ENCODE data around the gene CNTN6. TPM values are rescaled to one million over a fixed set of nuclear protein-coding genes. Genes with fewer than 3 reads are reported as not detected.

CNTN6 gene
- total and polyA plus RNA-seq, 2 experiments from 2014 or later = not detected

- TF ChIP-seq REST (IDR thresholded peaks at IDR 0.05; ENCODE audit: unreplicated experiment) (no peak), CTCF (conservative IDR thresholded peaks at IDR 0.05; ENCODE audit: low read depth in 2 of 2) (no peak), ZNF331 (CRISPR knock-in tag; IDR thresholded peaks at IDR 0.05; ENCODE audit: low read depth) (no peak), JUNB (IDR thresholded peaks at IDR 0.05; ENCODE audit: unreplicated experiment) (no peak), EZH2 (IDR thresholded peaks at IDR 0.05; ENCODE audit: low read depth, unreplicated experiment) (no peak), ZNF114 (CRISPR knock-in tag; IDR thresholded peaks at IDR 0.05) (no peak), CREB1 (CRISPR knock-in tag; IDR thresholded peaks at IDR 0.05; ENCODE audit: low read depth) (no peak)
Observed at GRCh38 chr3:1072041-1072440, 20.8 kb upstream of the CNTN6 start (continued).

DNA sequence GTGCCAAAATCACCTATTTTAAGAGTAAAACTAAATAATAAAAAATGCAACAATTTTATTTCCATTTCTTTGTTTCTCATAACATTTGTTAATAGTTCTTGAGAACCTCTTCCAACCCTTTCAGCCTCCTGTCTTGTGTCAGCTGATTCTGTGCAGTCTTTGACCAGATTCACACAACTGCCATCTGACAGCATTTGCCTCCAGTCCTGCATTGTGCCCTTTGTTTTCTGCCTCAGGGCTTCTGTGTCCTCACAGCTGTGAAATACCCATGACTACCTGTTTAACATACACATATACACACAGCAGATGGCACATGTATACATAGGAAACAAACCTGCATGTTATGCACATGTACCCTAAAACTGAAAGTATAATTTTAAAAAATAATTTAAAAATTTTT is 13.2 kb upstream of the CNTN6 start:
- TF ChIP-seq JUNB (IDR thresholded peaks at IDR 0.05; ENCODE audit: unreplicated experiment) = no peak
- no peak for TF ChIP-seq STAT1 (IDR thresholded peaks at IDR 0.05; ENCODE audit: unreplicated experiment)
- TF ChIP-seq CREB1 (CRISPR knock-in tag; IDR thresholded peaks at IDR 0.05; ENCODE audit: low read depth) = no peak
- no peak for TF ChIP-seq EZH2 (IDR thresholded peaks at IDR 0.05; ENCODE audit: low read depth, unreplicated experiment)
- no peak for TF ChIP-seq CTCF (conservative IDR thresholded peaks at IDR 0.05; ENCODE audit: low read depth in 2 of 2)
- no peak for TF ChIP-seq ZNF114 (CRISPR knock-in tag; IDR thresholded peaks at IDR 0.05)
- TF ChIP-seq NANOG (IDR thresholded peaks at IDR 0.05; ENCODE audit: borderline replicate concordance) = no peak
- TF ChIP-seq REST (IDR thresholded peaks at IDR 0.05; ENCODE audit: unreplicated experiment) = no peak
- TF ChIP-seq ZNF331 (CRISPR knock-in tag; IDR thresholded peaks at IDR 0.05; ENCODE audit: low read depth) = no peak
- no peaks in the 10 kb centered on the region for H3K36me3 ChIP-seq (ENCODE audit: insufficient read depth)
- no peak overlapping the region for H3K4me2 ChIP-seq
- Mint-ChIP-seq H3K27ac (no peak overlapping the region), H3K9me3 (peaks cover 90% of the 10 kb centered on the region), H3K36me3 (ENCODE audit: low read depth) (peaks cover 17% of the 10 kb centered on the region; the same call in 2 of the 3 replicates), H3K27me3 (ENCODE audit: insufficient read depth, low read depth, poor library complexity) (no peaks in the 10 kb centered on the region), H3K4me1 (no peaks in the 10 kb centered on the region), H3K4me3 (no peak overlapping the region)
- no peak for ATAC-seq
- no peaks in the 10 kb centered on the region for H3K4me1 ChIP-seq (ENCODE audit: insufficient read depth)
- no peaks in the 10 kb centered on the region for H3K27me3 ChIP-seq (ENCODE audit: insufficient read depth)
- no peaks in the 10 kb centered on the region for H3K79me2 ChIP-seq (replicated peaks; ENCODE audit: insufficient read depth)
- no peak overlapping the region for H3K27ac ChIP-seq (ENCODE audit: low read depth)
- H3K4me3 ChIP-seq = no peak overlapping the region
- no peaks in the 10 kb centered on the region for H4K20me1 ChIP-seq (replicated peaks; ENCODE audit: insufficient read depth)
- H2AFZ ChIP-seq = no peak overlapping the region; the same call in 1 of the 2 replicates
- H3K9me2 ChIP-seq (ENCODE audit: insufficient read depth) = no peaks in the 10 kb centered on the region
- DNase-seq (ENCODE audit: low spot score) = no peak
- no peaks in the 10 kb centered on the region for H3F3A ChIP-seq (replicated peaks; ENCODE audit: low read depth)

Measured in GM23338 (cell line).